HepG2 (cell line): ENCODE results near the gene CTNNBL1. TPM values are rescaled to one million over a fixed set of nuclear protein-coding genes. Genes with fewer than 3 reads are reported as not detected.
A peak's percentile ranks its signal among the peaks of the same experiment; 100 is the strongest.

Source experiments
- DZIP1 ChIP-seq: sonication (generic); formaldehyde crosslinking; IDR thresholded peaks from 2 replicates; pipeline ENCODE4 v1.5.0; 2020; ENCODE audit warnings: mild to moderate bottlenecking, missing genetic modification reagents
- E2F5 ChIP-seq: sonication (generic); formaldehyde crosslinking; conservative IDR thresholded peaks from 2 replicates; pipeline ENCODE4 v1.4.0; 2020; ENCODE audit warnings: missing genetic modification reagents
- ERF ChIP-seq: IDR thresholded peaks from 2 replicates; pipeline ENCODE4 v1.6.1; 2018; ENCODE audit warnings: missing biosample characterization, missing genetic modification reagents
- HMGXB4 ChIP-seq, 2 experiments: sonication (generic) in 1 of 2; formaldehyde crosslinking in 1 of 2; IDR thresholded peaks; 2 replicates each; pipeline versions ENCODE4 v1.4.0 to v1.6.1; 2018 to 2020; ENCODE audit warnings: missing genetic modification reagents in 2 of 2, borderline replicate concordance in 1 of 2, low read depth in 1 of 2, mild to moderate bottlenecking in 1 of 2, missing biosample characterization in 1 of 2
- HOMEZ ChIP-seq: IDR thresholded peaks from 2 replicates; pipeline ENCODE4 v1.6.1; 2016; ENCODE audit warnings: low read depth
- MYPOP ChIP-seq: sonication (generic); formaldehyde crosslinking; IDR thresholded peaks from 2 replicates; pipeline ENCODE4 v1.8.1; 2023; ENCODE audit warnings: mild to moderate bottlenecking, moderate library complexity, missing genetic modification reagents
- NR0B2 ChIP-seq: sonication (generic); formaldehyde crosslinking; IDR thresholded peaks from 2 replicates; pipeline ENCODE4 v1.4.0; 2020; ENCODE audit warnings: mild to moderate bottlenecking, missing genetic modification reagents
- NR2C2 ChIP-seq: sonication (generic); formaldehyde crosslinking; IDR thresholded peaks from 2 replicates; pipeline ENCODE4 v1.4.0; 2020; ENCODE audit warnings: missing genetic modification reagents, mild to moderate bottlenecking, moderate library complexity, borderline replicate concordance
- RAD21 ChIP-seq: fragments of 450-650 bp; formaldehyde crosslinking; IDR thresholded peaks from 2 replicates; pipeline ENCODE4 v1.5.0; 2020; ENCODE audit warnings: mild to moderate bottlenecking
- TEAD3 ChIP-seq: optimal IDR thresholded peaks from 2 replicates; pipeline ENCODE3; 2016; ENCODE audit warnings: borderline replicate concordance
- ZBTB42 ChIP-seq: sonication (generic); formaldehyde crosslinking; IDR thresholded peaks from 2 replicates; pipeline ENCODE4 v1.5.0; 2020; ENCODE audit warnings: mild to moderate bottlenecking, missing genetic modification reagents
- ZGPAT ChIP-seq: IDR thresholded peaks from 2 replicates; pipeline ENCODE4 v1.6.1; 2016; ENCODE audit warnings: mild to moderate bottlenecking
- ZNF550 ChIP-seq: sonication (generic); formaldehyde crosslinking; IDR thresholded peaks from 2 replicates; pipeline ENCODE4 v1.4.0; 2020; ENCODE audit warnings: mild to moderate bottlenecking, missing genetic modification reagents, borderline replicate concordance
- ZNF746 ChIP-seq: sonication (generic); formaldehyde crosslinking; IDR thresholded peaks from 2 replicates; pipeline ENCODE4 v1.8.0; 2022; ENCODE audit warnings: mild to moderate bottlenecking, missing genetic modification reagents
- ZSCAN21 ChIP-seq: sonication (generic); formaldehyde crosslinking; IDR thresholded peaks from 2 replicates; pipeline ENCODE4 v1.8.0; 2022; ENCODE audit warnings: mild to moderate bottlenecking, missing genetic modification reagents, moderate library complexity, borderline replicate concordance
- ZSCAN29 ChIP-seq: sonication (generic); formaldehyde crosslinking; conservative IDR thresholded peaks from 2 replicates; pipeline ENCODE4 v1.4.0; 2020; ENCODE audit warnings: mild to moderate bottlenecking, missing genetic modification reagents
- polyA plus RNA-seq, 8 experiments: library from polyadenylated mRNA; depleted of rRNA in 3 of 8; stranded (reverse) in 7 of 8; unstranded in 1 of 8; fragments of >200 nt; fragmentation: Illumina TruSeq in 4 of 8; extraction: Trizol in 4 of 8; gene quantifications; 2 replicates each; pipeline versions ENCODE4 v1.2.1 to v1.2.3, GENCODE V29; 2011 to 2016; ENCODE audit warnings: low read depth in 4 of 8, missing spikeins in 1 of 8, mixed read lengths in 1 of 8; ENCODE audit not compliant: insufficient read depth in 1 of 8
- total RNA-seq, 5 experiments: library from RNA; depleted of rRNA; stranded (reverse); fragments of >200 nt; fragmentation: Illumina TruSeq; extraction: Trizol; gene quantifications; 2 replicates each; pipeline ENCODE4 v1.2.3, GENCODE V29; 2016; ENCODE audit warnings: low read depth in 1 of 5

Gene CTNNBL1
- total and polyA plus RNA-seq, 2 of the 13 experiments (the other 11 are each of a cell fraction or from before 2014, with no cell fraction given) = 49.3 to 94.6 TPM

GRCh38 chr20:37896932-37897548 lies 203.2 kb downstream of the CTNNBL1 start (continued):
- TF ChIP-seq RAD21 (CRISPR knock-in tag) (peak; percentile 87), MYPOP (CRISPR knock-in tag) (0 out of 2 replicates have a peak, but pooled peaks have one; percentile 29), HMGXB4 (CRISPR knock-in tag; IDR thresholded peaks at IDR 0.05; ENCODE audit: borderline replicate concordance in 1 of 2, low read depth in 1 of 2) (peak; percentile 58 to 65; a peak in 2 of 4 replicates), NR2C2 (CRISPR knock-in tag) (no peak), ZNF746 (CRISPR knock-in tag) (0 out of 2 replicates have a peak, but pooled peaks have one; percentile 21), ERF (CRISPR knock-in tag) (0 out of 2 replicates have a peak, but pooled peaks have one; percentile 41), E2F5 (CRISPR knock-in tag) (peak; percentile 40; the same call in 1 of the 2 replicates), ZSCAN29 (CRISPR knock-in tag) (0 out of 2 replicates have a peak, but pooled peaks have one; percentile 42), ZBTB42 (CRISPR knock-in tag) (no peak), NR0B2 (CRISPR knock-in tag) (no peak), HOMEZ (CRISPR knock-in tag) (0 out of 2 replicates have a peak, but pooled peaks have one; percentile 47), ZGPAT (CRISPR knock-in tag) (0 out of 2 replicates have a peak, but pooled peaks have one; percentile 20), DZIP1 (CRISPR knock-in tag) (0 out of 2 replicates have a peak, but pooled peaks have one; percentile 25), TEAD3 (CRISPR knock-in tag) (peak; percentile 22), ZSCAN21 (CRISPR knock-in tag) (peak; percentile 52; the same call in 1 of the 2 replicates), ZNF550 (CRISPR knock-in tag) (no peak)
